ENCODE data around the gene CFAP52. TPM values are rescaled to one million over a fixed set of nuclear protein-coding genes. Genes with fewer than 3 reads are reported as not detected.
"Not testable (repeated sequence)": the region's sequence is repeated elsewhere in the genome, so short reads cannot be mapped to it uniquely, and the experiment has no call there.

CFAP52 gene
- total RNA-seq, 3 donors from 2014 or later = not detected

GRCh38 chr17:9606453-9606852 is 30.0 kb downstream of the CFAP52 start:
- DNase-seq (no peak), ATAC-seq (no peak)
- H3K9me3 ChIP-seq = no peaks in the 10 kb centered on the region
- TF ChIP-seq CTCF (IDR thresholded peaks at IDR 0.05) = no peak
- intact Hi-C loops (cut with DNase I, micrococcal nuclease) = no loop called here
- no peak overlapping the region for H3K4me3 ChIP-seq
- H3K4me1 ChIP-seq (ENCODE audit: low read depth) = no peaks in the 10 kb centered on the region
- H3K36me3 ChIP-seq (ENCODE audit: low read depth) = no peaks in the 10 kb centered on the region

- H3K4me3 ChIP-seq; DNase-seq; ATAC-seq; intact Hi-C loops (cut with DNase I, micrococcal nuclease); H3K4me1 ChIP-seq (ENCODE audit: low read depth); H3K36me3 ChIP-seq (ENCODE audit: low read depth); H3K9me3 ChIP-seq: not testable (repeated sequence)
Observed at GRCh38 chr17:9607058-9607457, 30.6 kb downstream of the CFAP52 start.

GRCh38 chr17:9611557-9611956 is 35.1 kb downstream of the CFAP52 start:
- Histone ChIP-seq H3K4me3 (no peak overlapping the region), H3K9me3 (no peaks in the 10 kb centered on the region), H3K36me3 (ENCODE audit: low read depth) (no peaks in the 10 kb centered on the region), H3K4me1 (ENCODE audit: low read depth) (no peaks in the 10 kb centered on the region)
- no peak for DNase-seq
- intact Hi-C loops (cut with DNase I, micrococcal nuclease) = no loop called here
- no peak for TF ChIP-seq CTCF (IDR thresholded peaks at IDR 0.05)
- no peak for ATAC-seq

DNA sequence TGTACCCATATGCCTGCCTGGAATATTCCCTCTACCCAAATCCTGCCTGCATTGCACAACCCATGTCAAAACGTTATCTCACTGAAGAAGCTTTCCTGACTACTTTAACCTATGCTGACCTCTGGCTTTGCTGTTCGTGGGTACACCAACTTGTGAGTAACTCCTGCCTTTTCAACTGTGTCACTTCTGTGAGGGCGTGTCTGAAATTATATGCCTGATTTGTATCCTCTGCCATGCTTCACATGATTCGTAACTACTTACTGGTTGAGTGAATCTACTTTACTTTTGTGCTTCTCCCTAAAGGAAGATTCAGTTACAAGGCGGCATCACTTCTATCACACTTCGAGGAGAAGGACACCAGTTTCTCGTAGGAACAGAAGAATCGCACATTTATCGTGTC is 35.6 kb downstream of the CFAP52 start:
- intact Hi-C loops (cut with DNase I, micrococcal nuclease) = no loop called here
- H3K9me3 ChIP-seq = no peaks in the 10 kb centered on the region
- no peak for TF ChIP-seq CTCF (IDR thresholded peaks at IDR 0.05)
- H3K4me1 ChIP-seq (ENCODE audit: low read depth) = no peaks in the 10 kb centered on the region
- no peak for ATAC-seq
- no peaks in the 10 kb centered on the region for H3K36me3 ChIP-seq (ENCODE audit: low read depth)
- H3K4me3 ChIP-seq = no peak overlapping the region
- no peak for DNase-seq

DNA sequence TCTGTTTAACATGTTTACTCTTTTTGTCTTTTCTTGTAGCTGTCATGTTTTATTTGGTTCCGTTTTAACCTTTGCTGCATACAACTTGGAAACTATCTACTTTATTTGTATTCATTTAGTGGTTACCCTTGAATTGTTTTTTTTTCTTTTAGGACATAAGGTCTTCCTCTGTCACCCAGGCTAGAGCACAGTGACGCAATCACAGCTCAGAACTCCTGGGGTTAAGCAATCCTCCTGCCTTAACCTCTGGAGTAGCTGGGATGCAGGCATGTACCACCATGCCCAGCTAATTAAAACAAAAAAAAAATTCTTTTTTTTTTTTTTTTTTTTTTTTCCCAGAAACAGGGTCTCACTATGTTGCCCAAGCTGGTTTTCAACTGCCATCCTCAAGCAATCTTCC is 39.0 kb downstream of the CFAP52 start:
- Histone ChIP-seq H3K9me3 (no peaks in the 10 kb centered on the region), H3K4me3 (no peak overlapping the region), H3K4me1 (ENCODE audit: low read depth) (no peaks in the 10 kb centered on the region), H3K36me3 (ENCODE audit: low read depth) (no peaks in the 10 kb centered on the region)
- no peak for ATAC-seq
- no peak for DNase-seq
- intact Hi-C loops (cut with DNase I, micrococcal nuclease) = no loop called here
- TF ChIP-seq CTCF (IDR thresholded peaks at IDR 0.05) = no peak

GRCh38 chr17:9622961-9623360 is 46.5 kb downstream of the CFAP52 start:
- ATAC-seq = no peak
- H3K4me3 ChIP-seq = no peak overlapping the region
- no peak for DNase-seq
- no peaks in the 10 kb centered on the region for H3K36me3 ChIP-seq (ENCODE audit: low read depth)
- no peaks in the 10 kb centered on the region for H3K4me1 ChIP-seq (ENCODE audit: low read depth)
- intact Hi-C loops (cut with DNase I, micrococcal nuclease) = no loop called here
- peaks cover 20% of the 10 kb centered on the region for H3K9me3 ChIP-seq
- TF ChIP-seq CTCF (IDR thresholded peaks at IDR 0.05) = no peak
